Astrocyte of the spinal cord (primary cell): ENCODE results near the gene DIAPH2.
"Not testable (repeated sequence)": the region's sequence is repeated elsewhere in the genome, so short reads cannot be mapped to it uniquely, and the experiment has no call there.

Experiments used
- DNase-seq: peaks from one replicate; pipeline ENCODE4 v3.0.0; 2011; ENCODE audit warnings: low read depth, low spot score
- H3K4me3 ChIP-seq: 2 replicates; pipeline ENCODE4 v1.5.1; 2011; ENCODE audit warnings: low read depth, mild to moderate bottlenecking, low read length, moderate library complexity
- CTCF ChIP-seq: IDR thresholded peaks from 2 replicates; pipeline ENCODE4 v1.5.1; 2012; ENCODE audit warnings: low read depth, mild to moderate bottlenecking, low read length, inconsistent platforms
- in situ Hi-C: cut with HindIII; loops from 2 replicates; pipeline ENCODE4 v1.10.0; 2017; ENCODE audit warnings: low sequenced_read_pairs

Gene DIAPH2

GRCh38 chrX:97402333-97402732, 717.7 kb downstream of the DIAPH2 start:
- no peak for TF ChIP-seq CTCF
- no peak for DNase-seq
- H3K4me3 ChIP-seq = no peak overlapping the region
- in situ Hi-C loops = no loop called here

GRCh38 chrX:97402903-97403302, 718.3 kb downstream of the DIAPH2 start:
- in situ Hi-C loops = no loop called here
- DNase-seq = no peak
- TF ChIP-seq CTCF = no peak
- H3K4me3 ChIP-seq = no peak overlapping the region

- no peak for DNase-seq
Observed at GRCh38 chrX:97405031-97405660, 720.5 kb downstream of the DIAPH2 start.

GRCh38 chrX:97409632-97410415, 725.2 kb downstream of the DIAPH2 start:
- H3K4me3 ChIP-seq, in situ Hi-C loops, DNase-seq: not testable (repeated sequence)

More at GRCh38 chrX:97405031-97405660, 720.5 kb downstream of the DIAPH2 start:
- no peak for TF ChIP-seq CTCF
- no peak overlapping the region for H3K4me3 ChIP-seq
- in situ Hi-C loops = no loop called here

- no peak for DNase-seq
- in situ Hi-C loops = no loop called here
- H3K4me3 ChIP-seq = no peak overlapping the region
- TF ChIP-seq CTCF = no peak
Observed at GRCh38 chrX:97416461-97416860, 731.8 kb downstream of the DIAPH2 start.

- TF ChIP-seq CTCF = no peak
- no peak overlapping the region for H3K4me3 ChIP-seq
- no peak for DNase-seq
- in situ Hi-C loops = no loop called here
Observed at GRCh38 chrX:97429101-97429500, 744.5 kb downstream of the DIAPH2 start.

- in situ Hi-C loops = no loop called here
- DNase-seq = no peak
- no peak for TF ChIP-seq CTCF
- H3K4me3 ChIP-seq = no peak overlapping the region
Observed at GRCh38 chrX:97431281-97431680, 746.6 kb downstream of the DIAPH2 start.
